ENCODE results near the gene ZNF524. TPM values are rescaled to one million over a fixed set of nuclear protein-coding genes. Genes with fewer than 3 reads are reported as not detected.

ZNF524 gene
- total and polyA plus RNA-seq, 9 of the 15 experiments (the other 6 are each of a cell fraction or from before 2014, with no cell fraction given), result 0.08 to 15.6 (median 2.9) TPM

GRCh38 chr19:55643003-55643886 lies 43.2 kb downstream of the ZNF524 start, which contains the start of gene ZNF581 (continued):
- TF ChIP-seq ZNF407 (IDR thresholded peaks at IDR 0.05; ENCODE audit: low read depth), result peak; percentile 91
- TF ChIP-seq ATF3 (IDR thresholded peaks at IDR 0.05), result no peak
- TF ChIP-seq ATF3 (CRISPR knock-in tag; conservative IDR thresholded peaks at IDR 0.05), result no peak
- TF ChIP-seq SMARCC2 (IDR thresholded peaks at IDR 0.05; ENCODE audit: low read depth), result no peak
- peak; percentile 56 for TF ChIP-seq HDAC2 (IDR thresholded peaks at IDR 0.05)
- peak; percentile 52 for TF ChIP-seq SMAD1 (IDR thresholded peaks at IDR 0.05; ENCODE audit: low read depth, low read length, partially characterized antibody)
- TF ChIP-seq TCF7 (IDR thresholded peaks at IDR 0.05; ENCODE audit: borderline replicate concordance), result 0 out of 2 replicates have a peak, but pooled peaks have one; percentile 24
- TF ChIP-seq CHD2 (IDR thresholded peaks at IDR 0.05; ENCODE audit: low read depth, low read length), result no peak
- no peak for TF ChIP-seq ZC3H4 (CRISPR knock-in tag; IDR thresholded peaks at IDR 0.05; ENCODE audit: borderline replicate concordance)
- peak; percentile 19; the same call in 1 of the 2 replicates for TF ChIP-seq L3MBTL2 (IDR thresholded peaks at IDR 0.05)
- TF ChIP-seq ADNP (tag; IDR thresholded peaks at IDR 0.05), result no peak
- TF ChIP-seq ZNF263 (CRISPR knock-in tag; IDR thresholded peaks at IDR 0.05; ENCODE audit: borderline replicate concordance), result no peak
- peak; percentile 96 for TF ChIP-seq VEZF1 (CRISPR knock-in tag; IDR thresholded peaks at IDR 0.05)
- TF ChIP-seq CBFB (CRISPR knock-in tag; IDR thresholded peaks at IDR 0.05), result no peak; the same call in 1 of the 2 replicates
- no peak for TF ChIP-seq ZNF175 (CRISPR knock-in tag; IDR thresholded peaks at IDR 0.05; ENCODE audit: low read depth)
- TF ChIP-seq TARDBP (IDR thresholded peaks at IDR 0.05), result 0 out of 2 replicates have a peak, but pooled peaks have one; percentile 29
